Stimulated activated CD4-positive, alpha-beta T cell treated with anti-CD3 and anti-CD28 coated beads, Interleukin-2, amount 100 ng/mL, for 48 hours (primary cell): ENCODE data around the gene PDE6B.
A peak's percentile ranks its signal among the peaks of the same experiment; 100 is the strongest.

Source experiments
- DNase-seq, 2 donors: peaks; one replicate each; pipeline ENCODE4 v3.0.0-alpha.2; 2020

The PDE6B gene

DNA sequence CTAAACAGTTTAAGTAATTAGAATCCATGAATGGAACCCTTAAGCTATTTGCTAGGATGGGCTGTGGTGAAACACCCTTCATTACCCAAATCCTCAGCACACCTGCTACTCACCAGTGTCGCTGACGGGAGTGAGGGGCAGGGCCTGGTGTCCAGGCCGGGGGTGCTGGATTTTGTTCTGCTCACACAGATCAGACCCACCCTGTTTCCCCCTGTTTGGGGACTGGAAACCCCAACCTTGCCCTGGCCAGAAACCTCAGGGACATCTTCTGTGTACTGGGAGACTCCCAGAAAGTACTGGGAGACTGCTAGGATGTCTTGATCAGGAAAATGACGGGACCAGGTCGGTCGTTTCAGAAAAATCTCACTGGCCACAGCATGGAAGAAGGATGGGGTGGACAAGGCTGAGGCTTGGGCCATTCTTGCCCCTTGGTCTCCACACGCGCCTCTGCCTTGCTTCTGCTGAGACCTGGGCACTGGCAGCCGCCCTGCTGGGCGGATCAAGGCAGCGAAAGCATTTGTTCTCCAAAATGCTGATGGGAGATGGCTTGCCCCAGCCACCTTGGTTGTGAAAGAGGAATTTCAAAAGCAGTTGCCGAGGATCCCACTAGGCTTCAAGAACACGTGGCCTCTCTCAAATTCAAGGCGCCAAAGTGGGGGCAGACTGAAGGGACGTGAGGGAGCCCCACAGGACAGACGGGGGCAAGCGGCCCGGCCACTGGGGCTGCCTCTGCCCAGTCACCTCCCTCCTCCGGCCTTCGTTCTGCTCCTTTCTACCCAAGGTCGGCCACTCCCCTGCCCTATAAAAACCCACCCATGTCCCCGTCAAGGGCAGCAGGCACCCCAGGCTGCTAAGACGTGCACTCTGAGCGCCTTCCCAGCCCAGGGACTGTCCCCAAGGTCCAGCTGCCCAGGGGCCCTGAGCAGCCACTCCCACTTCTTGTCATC, 23.5 kb upstream of the PDE6B start:
- no peak for DNase-seq

- DNase-seq: peak; percentile 60 to 78
Measured at GRCh38 chr4:602559-602942, 22.8 kb upstream of the PDE6B start.

DNA sequence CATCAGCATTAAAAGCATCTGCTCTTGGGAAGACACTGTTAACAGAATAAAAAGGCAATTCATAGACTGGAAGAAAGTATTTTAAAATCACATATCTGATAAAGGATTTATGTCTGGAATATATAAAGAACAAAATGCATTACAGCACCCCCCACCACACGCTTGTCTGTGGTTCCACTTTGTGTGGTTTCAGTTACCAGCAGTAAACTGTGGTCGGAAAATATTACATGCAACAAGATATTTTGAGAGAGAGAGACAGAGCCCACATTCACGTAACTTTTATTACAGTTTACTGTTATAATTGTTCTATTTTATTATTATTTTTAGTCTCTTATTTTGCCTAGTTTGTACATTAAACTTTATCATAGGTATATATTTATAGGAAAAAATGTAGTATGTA, 21.2 kb upstream of the PDE6B start:
- DNase-seq: no peak

DNA sequence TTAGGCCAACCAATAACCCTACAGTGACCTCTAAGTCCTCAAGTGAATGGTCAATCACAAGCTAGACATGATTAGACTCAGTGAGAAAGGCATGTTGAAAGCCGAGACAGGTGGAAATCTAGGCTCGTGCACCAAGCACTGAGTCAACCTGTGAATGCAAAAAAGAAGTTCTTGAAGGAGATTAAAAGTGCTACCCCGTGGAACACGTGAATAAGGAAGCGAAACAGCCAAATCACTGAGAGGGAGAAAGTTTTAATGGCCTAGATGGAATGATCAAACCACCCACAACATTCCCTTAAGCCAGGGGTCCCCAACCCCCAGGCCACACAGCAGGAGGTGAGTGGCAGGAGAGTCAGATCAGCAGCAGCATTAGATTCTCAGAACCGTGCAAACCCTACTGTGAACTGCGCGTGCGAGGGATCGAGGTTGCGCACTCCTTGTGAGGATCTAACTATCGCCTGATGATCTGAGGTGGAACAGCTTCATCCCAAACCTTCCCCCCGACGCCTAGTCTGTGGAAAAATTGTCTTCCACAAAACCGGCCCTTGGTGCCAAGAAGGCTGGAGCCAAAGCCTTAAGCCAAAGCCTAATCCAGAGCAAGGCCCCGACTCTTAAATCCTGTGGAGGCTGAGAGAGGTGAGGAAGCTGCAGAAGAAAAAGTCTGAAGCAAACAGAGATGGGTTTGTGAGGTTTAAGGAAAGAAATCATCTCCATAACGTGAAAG, 19.5 kb upstream of the PDE6B start:
- DNase-seq: no peak

DNA sequence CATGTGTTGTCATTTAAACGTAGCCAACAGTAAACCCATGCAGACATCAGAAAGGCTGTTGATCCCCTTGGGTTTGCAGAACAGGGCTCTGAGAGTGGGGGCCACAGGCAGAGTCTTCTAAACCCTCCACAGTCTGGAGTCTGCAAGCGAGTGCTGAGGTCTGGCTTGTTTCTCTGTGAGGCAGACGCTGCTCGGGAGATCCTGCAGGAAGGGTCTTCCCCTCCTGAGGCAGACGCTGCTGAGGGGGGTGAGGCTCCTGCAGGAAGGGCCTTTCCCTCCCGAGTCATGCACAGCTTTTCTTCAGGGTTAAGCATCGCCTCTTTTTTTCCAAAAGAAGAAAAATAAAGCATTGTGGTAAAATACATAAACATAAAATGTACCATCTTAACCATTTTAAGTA, 17.1 kb upstream of the PDE6B start:
- DNase-seq: no peak

GRCh38 chr4:609400-610050, 15.8 kb upstream of the PDE6B start:
- no peak for DNase-seq

GRCh38 chr4:610411-611261, 14.7 kb upstream of the PDE6B start:
- DNase-seq: no peak

DNA sequence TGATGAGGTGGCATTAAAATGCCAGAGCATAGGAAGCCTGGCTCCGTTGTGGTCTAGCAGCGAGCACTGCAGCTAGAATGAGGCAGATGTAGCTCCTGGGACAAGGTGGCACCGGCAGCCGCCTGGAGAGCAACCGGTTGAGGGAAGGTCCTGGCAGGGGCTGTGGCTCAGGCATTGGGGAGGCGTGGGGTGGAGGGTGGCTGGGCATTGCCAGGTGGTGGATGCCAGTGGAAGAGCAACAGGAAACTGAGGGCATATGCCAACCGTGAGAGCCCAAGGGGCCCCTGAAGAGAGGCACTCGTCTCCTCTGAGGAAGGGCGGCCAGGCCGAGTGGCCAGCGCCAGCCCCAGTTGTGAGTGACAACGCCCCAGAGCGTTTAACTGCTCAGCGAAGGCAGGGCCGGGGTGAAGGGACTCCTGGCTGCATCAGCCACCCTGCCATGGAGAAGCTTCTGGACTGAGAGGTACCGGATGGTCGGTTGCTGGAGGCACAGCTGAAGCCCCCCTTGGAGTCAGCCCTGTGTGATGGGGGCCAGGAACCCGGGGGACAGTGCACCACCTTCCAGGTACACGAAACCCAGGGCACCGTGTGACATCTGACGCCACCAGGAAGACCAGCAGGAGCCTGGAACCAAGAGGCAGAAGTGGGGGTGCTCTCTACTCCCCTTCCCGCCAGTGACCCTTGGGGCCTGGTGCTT, 13.2 kb upstream of the PDE6B start:
- no peak for DNase-seq

- DNase-seq: no peak
Measured at GRCh38 chr4:612749-613125, 12.6 kb upstream of the PDE6B start.

GRCh38 chr4:613126-613525, 12.2 kb upstream of the PDE6B start:
- no peak for DNase-seq

- DNase-seq: no peak
Measured at GRCh38 chr4:616091-616490, 9.3 kb upstream of the PDE6B start.

DNA sequence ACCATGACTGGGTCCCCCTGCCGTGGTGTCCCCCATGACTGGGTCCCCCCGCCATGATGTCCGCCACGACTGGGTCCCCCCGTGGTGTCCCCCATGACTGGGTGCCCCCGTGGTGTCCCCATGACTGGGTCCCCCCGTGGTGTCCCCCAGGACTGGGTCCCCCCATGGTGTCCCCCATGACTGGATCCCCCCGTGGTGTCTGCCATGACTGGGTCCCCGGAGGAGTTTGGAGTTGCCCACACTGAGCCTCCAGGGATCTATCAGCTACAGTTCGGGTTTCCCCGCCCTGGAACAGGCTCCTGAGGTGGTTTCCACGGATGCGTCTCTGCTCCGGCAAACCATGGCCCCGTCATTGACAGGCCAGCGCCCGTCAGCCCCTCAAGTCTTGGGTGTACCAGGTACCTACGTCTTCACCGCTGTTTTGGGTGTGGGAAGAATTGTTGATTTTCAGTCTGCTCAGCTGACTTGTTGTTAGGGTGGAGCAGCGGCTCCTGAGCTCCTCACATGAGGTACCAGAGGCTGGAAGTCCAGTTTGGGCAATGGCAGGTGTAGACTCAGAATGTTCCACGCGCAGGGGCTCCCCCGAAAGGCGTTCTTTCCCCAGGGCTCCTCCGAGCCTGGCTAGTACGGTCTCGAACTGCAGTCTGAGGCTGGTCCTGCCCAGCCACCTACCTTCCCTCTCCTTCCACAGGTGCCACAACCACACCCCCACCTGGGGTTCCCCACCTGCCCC, 8.3 kb upstream of the PDE6B start:
- DNase-seq: no peak

DNA sequence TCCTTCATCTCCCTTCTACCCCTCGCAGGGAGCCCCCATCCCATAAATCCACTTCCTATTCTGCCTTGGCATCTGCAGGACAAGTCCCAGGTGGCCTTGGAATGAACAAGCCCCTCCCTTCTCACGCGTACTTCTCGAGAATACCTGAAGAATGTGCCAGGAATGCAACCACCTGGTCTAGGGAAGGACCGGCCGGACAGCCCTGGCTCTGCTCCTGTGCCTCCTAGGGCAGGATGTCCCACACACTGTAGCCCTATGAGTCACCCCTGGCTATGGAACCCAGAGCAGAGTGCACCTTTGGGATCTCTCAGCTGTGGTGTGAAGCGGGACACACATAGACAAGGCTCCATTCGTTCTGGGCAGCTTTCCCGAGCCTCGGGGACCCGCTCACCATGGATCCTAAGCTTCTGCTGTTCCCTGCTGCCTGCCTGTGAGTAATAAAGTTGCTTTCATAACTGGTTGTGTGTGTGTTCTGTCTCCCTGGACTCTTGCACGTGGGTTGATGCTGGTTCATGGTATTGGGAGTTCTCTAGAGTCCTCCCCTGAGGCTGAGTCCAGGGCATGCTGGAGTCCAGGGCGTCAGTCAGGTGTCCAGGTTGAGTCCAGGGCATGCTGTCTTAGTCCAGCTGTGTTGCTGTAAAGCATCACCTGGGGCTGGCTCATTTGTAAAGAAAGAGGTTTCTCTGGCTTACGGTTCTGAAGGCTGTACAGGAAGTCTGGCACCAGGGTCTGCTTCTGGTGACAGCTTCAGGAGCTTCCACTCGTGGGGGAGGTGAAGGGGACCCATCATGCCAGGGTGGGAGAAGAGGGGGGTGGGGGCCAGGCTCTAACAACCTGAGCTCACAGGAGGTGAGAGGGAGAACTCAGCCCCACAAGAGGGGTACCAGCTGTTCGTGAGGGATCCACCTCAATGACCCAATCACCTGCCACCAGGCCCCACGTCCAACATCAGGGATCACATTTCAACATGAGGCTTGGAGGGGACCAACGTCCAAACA, 7.4 kb upstream of the PDE6B start:
- no peak for DNase-seq

GRCh38 chr4:620201-620600, 5.2 kb upstream of the PDE6B start:
- no peak for DNase-seq

- DNase-seq: no peak
Measured at GRCh38 chr4:620851-621261, 4.5 kb upstream of the PDE6B start.

GRCh38 chr4:621296-622070, 3.9 kb upstream of the PDE6B start:
- DNase-seq: no peak

GRCh38 chr4:622071-622995, 3.0 kb upstream of the PDE6B start:
- no peak for DNase-seq
